Fibroblast of mammary gland (primary cell): Measurements from ENCODE around the gene ASMTL.

ENCODE experiments used
- DNase-seq: peaks from one replicate; pipeline ENCODE4 v3.0.0-alpha.2; 2010; ENCODE audit warnings: low read depth
- H3K4me3 ChIP-seq: 2 replicates; pipeline ENCODE4 v1.5.1; 2011; ENCODE audit warnings: low read depth, mild to moderate bottlenecking, low read length, moderate library complexity; ENCODE audit not compliant: control insufficient read depth
- CTCF ChIP-seq: conservative IDR thresholded peaks from 2 replicates; pipeline ENCODE4 v1.5.1; 2011; ENCODE audit warnings: low read depth, low read length, inconsistent platforms; ENCODE audit not compliant: control insufficient read depth, insufficient read depth

The ASMTL gene

GRCh38 chrX:1394731-1395501 is 57.8 kb downstream of the ASMTL start:
- DNase-seq, result no peak
- TF ChIP-seq CTCF, result no peak
- H3K4me3 ChIP-seq, result peak overlapping the region; percentile 61

- DNase-seq, result no peak
- H3K4me3 ChIP-seq, result peak overlapping the region; percentile 61
- TF ChIP-seq CTCF, result no peak
These were observed 58.7 kb downstream of the ASMTL start for GRCh38 chrX:1393871-1394615.

GRCh38 chrX:1392376-1393068 is 60.2 kb downstream of the ASMTL start:
- H3K4me3 ChIP-seq, result peak overlapping the region; percentile 61
- peak; percentile 73 for DNase-seq
- TF ChIP-seq CTCF, result no peak

- peak; percentile 94 for DNase-seq
- TF ChIP-seq CTCF, result no peak
- H3K4me3 ChIP-seq, result peak within 1 kb of the TSS; percentile 100
These were observed 60.9 kb downstream of the ASMTL start, which contains the start of gene SLC25A6 for GRCh38 chrX:1391707-1392375. TSS of gene SLC25A6 (minus strand) at chrX:1392113. CDS start at chrX:1392009, 104 bp downstream.

- TF ChIP-seq CTCF, result no peak
- H3K4me3 ChIP-seq, result peak overlapping the region; percentile 100
- no peak for DNase-seq
These were observed 61.4 kb downstream of the ASMTL start for GRCh38 chrX:1391370-1391706.

GRCh38 chrX:1390621-1391369 is 61.9 kb downstream of the ASMTL start:
- H3K4me3 ChIP-seq, result peak overlapping the region; percentile 100
- no peak for DNase-seq
- no peak for TF ChIP-seq CTCF
